CD4-positive, alpha-beta T cell treated with Interferon gamma for 1 hour (primary cell): Measurements from ENCODE around the gene KIF26B.

Source experiments
- DNase-seq: peaks from one replicate; pipeline ENCODE4 v3.0.0-alpha.2; 2020

The KIF26B gene

DNA sequence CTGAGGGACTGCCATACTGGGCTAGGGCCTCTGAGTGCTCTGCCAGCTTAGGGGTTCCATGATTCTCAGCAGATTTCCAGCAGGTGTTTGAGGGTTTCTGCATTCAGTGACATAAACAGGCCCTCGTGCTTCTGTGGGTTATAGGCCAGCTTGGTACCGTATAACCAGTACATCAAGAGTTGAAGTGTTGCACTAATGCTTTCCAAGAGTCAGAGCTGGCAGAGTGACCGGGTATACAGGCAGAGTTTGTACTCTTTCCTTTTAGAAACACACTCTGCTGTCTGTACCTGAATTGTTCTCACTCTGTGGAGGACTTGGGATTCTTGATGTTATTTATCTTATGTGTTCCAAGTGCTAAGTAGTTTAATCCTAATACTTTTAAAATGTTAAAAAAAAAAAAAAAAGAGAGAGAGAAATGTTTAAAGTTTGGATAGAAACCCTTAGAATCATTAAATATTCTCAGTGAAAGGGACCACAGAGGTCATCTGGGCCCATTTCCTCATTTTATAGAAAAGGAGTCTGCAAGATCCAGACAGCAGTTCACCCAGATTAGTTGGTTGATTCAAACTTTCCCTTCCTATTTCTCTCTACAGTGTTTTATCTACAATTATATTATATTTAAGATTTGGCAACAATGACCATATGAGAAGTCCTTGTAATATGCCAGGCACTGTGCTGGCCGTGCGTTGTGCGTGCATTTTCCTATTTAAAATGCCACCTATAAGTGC is 325.8 kb downstream of the KIF26B start:
- no peak for DNase-seq

DNA sequence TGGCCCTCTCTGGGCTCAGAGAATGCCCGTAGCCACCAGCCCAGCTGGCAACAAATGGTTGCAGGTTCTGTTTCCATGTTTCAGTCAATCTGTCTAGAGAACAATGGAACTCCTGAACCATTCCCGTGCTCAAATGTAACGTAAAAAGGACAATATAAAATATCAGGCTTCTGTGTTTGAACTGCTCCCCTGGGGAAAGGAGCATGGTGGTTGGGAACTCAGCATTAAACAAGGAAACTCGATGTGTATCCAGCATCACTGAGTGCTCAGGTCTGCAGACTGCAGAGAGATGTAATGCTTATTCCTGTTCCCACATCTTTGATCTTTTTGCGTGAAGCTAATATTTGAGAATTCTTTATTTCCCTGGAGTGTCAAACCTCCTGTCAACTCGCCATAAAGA is 326.5 kb downstream of the KIF26B start:
- DNase-seq: no peak

DNA sequence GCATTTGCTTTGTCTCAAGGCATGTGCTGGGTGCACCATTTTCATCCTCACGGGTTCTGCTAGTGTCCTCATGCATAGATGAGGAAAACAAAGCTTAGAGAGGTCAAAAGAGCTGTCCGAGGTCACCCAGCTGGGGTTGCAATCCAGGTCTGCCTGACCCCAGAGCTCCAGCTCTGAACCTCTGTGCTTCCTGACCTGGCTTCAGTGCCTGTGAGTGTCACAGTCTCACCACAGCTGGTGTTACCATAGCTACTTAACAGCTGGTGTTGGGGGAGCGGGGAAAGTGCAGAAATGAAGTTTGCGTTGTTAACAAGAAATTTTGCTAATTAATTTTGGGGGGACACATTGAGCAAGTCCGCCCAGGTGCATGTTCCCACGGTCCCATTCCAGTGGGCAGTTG is 328.5 kb downstream of the KIF26B start:
- DNase-seq: no peak

DNA sequence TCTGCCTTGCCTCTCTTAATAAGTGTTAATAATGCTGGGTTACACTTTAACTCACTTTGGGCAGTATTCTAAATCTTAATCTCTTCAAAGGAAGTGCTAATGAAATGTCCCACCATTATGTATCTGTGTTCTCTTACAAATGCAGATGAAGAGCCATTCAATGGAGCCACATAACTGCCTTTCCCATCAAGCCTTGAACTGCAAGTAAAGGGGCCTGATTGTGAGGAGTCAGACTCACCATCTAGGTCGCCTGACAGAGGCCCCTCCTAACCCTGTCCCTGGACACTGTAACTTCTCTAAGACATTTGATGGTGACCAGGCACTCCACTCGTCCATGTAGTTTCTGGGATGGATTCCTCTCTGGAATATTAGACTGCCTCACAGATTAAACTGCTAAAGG is 329.4 kb downstream of the KIF26B start:
- no peak for DNase-seq

DNA sequence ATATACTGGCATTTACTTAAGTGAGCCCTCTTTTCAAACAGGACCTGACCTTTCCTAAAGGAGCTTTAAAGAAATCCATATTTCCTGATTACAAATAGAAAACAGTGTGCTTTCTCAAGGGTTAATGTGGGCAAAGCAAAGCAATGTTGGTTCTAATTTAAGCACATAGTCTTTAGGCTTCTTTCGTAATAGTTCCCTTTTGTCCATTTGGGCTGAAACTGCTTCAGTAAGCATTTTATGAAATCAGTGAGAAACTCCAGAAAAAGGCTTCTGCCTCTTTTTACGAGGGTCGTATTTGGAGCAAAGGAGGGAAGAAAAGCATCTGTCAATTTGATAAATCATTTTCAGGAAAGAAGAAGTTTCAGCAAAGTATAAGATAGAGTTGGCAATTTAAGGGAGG is 331.2 kb downstream of the KIF26B start:
- no peak for DNase-seq

DNA sequence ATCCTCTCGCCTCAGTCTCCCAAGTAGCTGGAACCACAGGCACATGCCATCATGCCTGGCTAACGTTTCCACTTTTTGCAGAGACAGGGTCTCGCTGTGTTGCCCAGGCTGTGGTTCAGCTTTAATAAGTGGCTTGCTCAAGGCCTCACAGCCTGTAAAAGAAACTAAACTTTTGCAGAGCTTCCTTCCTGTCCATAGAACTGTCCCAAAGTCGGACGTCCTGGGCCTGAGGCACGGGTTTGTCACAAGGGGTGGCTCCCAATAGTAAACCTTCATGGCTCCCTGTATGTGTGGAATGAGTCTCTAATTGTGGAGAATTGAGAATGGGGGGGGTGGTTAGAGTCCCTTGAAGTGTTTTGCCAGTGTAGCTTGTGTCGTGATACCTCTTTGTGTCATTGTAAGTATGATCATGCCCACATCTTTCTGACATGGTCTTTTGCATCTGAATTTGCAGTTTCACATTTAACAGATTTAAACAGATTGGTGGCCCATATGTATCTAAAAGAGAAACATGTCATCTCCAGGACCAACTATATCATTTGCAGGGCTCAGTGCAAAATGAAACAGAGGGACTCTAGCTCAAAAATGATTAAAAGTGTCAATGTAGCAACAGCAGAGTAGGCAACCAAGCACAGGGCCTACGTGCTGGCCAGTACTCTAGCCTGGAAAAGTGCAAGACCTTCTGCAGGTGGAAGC is 332.1 kb downstream of the KIF26B start:
- no peak for DNase-seq

DNA sequence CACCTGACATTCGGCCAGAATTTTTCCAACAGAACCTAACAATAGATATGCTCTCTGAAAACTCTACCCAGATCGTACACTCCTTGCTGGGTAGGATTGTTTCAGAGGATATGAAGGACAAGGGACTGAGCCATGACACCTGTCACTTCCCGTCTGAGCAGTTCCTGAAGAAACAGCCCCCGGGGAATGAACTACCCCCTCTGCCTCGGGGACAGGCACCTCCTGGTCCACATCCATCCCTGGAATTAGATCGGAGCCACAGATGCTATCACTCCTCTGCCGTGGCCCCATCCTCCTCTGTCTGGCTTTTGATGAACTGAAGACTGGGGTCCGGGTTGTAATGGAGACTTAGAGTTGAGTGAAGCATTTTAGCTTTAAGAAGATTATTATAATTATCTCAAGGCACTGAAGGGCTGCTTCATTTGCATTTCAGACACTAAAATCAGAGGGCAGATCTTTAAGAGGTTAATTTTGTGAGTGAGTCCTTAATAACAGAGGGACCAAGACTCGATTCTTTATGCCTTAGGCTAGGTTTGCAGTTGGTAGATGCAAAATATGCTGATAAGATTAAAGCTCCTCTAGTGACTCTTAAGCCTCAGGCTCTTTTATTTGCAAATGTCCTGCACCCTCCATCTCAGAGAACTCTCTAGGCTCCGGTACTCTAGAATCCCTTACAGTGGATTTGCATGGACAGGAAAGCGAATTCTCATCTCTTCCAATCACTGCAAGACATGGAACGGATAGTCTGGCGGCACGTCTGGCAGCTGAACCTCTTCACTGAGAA is 333.8 kb downstream of the KIF26B start:
- no peak for DNase-seq

DNA sequence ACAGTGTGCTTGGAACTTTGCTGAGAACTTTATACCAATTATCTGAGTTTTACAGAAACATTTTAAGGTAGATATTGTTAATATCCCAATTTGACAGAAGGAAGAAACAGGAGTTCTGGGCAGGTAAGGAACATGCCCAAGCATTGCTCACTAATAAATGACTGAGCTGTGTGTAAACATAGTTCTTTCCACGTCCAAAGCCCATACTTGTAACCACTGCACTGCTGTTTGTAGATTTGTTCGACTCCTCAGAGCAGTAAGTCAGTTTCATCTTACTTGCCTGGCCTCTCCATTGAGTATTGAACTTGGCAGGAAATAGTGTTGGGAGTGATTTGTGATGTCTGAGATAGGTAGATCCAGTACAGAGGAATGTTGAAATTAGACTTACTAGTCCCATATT is 335.1 kb downstream of the KIF26B start:
- no peak for DNase-seq

DNA sequence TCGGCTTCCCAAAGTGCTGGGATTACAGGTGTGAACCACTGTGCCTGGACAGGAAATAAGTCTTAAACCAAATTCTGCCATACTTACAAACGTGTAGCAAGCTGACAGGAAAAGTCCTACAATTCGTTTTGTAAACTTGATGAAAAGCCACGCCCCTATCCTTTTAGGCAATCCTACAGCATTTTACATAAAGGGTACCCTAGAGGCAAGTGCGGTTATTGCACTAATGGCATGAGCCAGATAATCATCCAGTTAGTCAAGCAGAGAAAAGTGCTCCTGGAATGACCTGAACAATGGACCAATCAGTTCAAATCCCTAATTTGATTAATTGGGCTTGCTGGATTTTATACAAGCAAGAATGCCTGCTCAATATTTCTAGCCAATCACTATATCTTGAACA is 338.2 kb downstream of the KIF26B start:
- DNase-seq: no peak

DNA sequence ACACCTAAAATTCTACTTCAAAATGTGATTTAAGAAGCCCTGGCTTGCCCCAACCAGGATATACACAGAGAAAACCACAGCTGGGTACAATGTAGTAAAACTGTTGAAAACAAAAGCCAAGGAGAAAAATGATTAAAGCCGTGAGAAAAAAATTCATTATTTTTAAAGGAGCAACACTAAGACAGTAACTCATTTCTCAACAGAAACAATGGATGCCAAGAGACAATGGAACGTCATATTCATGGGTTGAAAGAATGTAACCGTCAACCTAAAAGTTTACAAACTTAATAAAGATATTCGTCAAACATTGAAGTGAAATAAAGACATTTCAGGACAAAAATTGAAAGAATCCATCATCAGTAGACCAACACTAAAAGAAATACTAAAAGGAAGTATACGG is 340.9 kb downstream of the KIF26B start:
- DNase-seq: no peak

DNA sequence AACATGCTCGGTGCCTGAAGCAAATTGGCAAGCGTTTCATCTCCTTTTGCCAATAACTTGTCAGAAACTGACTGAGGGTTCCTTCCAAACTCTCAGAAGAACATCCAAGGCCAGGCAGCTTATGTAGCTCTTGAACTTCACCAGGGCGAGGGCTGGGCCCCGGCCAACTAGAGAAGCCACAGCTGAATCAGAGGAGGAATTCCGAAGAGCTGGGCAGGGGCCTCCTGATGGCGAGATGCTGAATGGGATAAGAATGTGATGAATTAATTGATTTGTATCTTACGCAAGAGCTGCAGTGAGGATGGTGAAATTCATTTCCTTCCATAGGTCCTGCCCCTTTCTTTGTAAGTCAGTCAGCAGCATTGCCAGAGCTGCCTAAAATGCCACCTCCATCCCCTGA is 345.8 kb downstream of the KIF26B start:
- DNase-seq: no peak

DNA sequence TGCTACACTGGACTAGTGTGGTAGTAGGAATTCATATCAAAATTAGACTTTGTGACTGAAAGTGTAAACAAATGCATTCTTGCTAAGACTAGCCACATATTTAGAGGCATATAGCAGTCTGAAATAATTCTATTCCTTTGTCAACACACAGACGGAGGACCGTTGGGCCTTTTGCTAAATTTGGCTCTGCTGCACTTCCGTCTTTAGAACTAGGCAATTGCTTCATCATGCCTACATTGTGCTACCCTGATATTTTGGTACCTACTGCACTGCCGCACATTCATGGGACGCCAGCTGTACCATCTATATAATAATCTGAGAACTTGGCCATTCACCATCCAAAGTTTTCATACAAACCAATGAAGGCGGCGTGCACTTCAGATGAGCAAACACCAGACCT is 346.8 kb downstream of the KIF26B start:
- no peak for DNase-seq

DNA sequence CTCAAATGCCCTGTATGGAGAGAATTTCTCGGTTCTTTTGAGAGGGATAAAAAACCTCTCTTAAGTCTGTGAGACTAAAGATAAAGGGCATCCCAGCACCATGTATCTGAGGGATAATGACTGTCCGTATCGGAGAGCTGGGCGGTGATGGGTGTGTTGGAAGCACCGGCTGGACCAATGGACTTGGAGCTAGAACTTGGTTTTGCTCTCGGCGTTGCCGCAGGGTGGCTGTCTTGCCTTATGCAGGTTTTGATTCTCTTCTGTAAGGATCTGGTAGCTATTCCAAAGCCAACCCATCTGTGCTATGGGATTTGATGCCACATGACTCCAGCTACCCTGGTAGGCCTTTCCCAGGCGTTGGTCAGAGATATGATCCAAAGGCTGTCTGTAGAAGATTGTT is 348.8 kb downstream of the KIF26B start:
- no peak for DNase-seq

DNA sequence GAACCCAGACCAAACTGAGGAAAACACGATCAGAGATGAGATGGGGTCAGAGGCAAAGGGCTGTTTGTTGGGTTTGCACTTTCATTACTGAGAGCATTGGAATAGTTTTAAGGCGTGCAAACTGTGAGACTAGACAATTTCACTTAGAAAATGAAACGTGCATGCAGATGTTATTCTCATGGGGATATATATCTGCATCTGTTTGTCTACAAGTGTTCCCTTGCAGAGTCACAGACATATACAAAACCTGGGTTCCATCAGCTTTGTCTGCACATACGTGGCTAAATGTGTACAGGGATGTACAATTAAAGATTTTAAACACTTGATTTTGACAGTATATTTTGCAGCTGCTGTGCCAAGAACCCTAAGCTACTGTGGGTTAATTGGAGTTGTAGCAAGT is 355.4 kb downstream of the KIF26B start:
- no peak for DNase-seq

DNA sequence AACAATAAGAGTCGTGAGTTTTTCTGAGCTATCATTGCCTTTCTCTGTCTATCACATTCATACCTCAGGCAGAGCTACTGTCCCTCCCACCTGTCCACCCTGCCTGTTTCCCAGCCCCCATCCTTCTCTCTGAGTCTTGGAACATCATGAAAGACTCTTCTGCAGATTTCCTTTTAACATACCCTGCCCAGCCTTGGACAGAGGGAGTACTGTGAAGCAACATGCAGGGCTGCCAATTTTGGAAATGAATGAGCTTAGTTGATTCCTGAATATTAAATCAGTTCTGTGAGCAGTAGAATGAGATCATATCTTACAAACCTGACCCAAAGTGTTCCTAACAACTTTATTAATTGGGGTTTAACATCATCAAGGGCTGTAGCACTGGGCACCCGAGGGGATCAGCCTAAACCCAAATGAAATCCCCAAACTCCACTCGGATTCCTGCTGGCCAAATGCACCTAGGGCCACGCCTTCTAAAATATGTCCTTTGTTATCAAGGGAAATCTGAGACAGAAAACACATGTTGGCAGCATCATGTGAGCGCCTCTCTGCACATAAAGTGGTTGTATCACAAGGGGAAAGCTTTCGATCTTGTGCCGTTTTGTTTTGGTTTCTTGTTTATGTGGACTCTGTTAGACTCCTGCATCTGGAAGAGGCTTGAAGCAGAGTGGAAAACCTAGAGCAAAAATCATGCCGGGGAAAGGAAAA is 357.6 kb downstream of the KIF26B start:
- DNase-seq: no peak

DNA sequence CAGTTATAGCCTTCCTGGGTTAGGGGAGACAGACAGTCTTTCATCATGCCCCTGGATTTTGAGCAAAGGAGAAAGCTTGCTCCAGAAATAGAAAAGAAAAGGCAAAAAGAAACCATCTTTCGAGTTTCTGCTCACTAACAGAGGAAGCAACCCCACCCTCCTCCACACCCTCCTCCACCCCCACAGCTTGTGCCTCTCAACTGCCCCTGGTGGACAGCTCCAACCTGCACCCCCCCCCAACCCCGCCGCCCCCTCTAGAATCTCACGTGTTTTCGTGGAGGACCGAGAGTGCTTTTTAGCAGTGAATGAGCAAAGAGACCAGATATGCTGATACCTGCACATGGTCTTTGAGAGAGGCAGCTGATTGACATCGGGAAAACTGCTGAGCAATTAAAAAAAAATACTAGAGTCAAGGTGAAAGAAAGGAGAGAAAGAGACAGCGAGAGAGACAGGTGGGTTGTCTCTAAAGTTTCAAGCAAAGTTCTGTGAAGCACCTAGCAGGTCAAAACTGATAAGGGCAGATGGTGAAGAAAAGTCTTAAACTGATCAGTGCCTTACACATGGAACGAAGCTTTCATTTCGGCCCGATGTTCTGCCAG is 358.3 kb downstream of the KIF26B start:
- no peak for DNase-seq

DNA sequence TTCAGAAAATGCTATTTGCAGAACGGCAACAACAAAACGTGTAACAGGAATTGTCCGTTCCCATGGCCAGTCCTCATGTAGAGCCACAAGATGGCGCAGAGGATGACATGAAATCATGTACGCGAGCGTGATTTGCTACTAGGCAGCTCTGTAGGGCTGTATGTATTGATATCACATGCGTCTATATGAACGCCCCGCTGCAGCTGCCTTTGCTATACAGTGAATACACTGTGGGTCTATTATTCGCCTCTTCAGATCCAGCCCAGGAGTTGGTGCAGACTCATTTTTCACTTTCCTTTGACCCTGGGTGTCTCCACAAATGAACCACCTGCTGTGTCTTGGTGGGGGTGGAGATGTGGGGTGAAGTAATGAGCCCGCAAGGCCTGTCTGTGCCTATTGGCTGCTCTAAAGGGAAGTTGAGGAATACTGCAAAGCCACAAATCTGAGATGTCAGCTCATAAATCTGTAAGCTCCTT is 361.5 kb downstream of the KIF26B start:
- DNase-seq: no peak

DNA sequence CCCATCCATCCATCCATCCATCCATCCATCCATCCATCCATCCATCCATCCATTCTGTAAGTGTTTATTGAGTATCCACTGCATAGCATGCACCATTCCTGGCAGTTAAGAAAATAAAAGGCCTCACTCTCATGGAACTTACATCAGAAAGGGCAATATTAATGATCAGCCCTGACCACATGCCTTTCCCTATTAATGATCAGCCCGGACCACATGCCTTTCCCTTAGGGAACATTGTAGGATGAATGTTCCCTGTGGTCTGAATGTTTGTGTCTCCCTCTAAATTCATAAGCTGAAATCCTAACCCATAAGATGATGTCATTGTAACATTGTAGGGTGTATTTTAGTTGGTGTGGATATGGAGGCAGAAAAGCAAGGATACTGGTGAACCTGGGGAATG is 365.8 kb downstream of the KIF26B start:
- DNase-seq: no peak

DNA sequence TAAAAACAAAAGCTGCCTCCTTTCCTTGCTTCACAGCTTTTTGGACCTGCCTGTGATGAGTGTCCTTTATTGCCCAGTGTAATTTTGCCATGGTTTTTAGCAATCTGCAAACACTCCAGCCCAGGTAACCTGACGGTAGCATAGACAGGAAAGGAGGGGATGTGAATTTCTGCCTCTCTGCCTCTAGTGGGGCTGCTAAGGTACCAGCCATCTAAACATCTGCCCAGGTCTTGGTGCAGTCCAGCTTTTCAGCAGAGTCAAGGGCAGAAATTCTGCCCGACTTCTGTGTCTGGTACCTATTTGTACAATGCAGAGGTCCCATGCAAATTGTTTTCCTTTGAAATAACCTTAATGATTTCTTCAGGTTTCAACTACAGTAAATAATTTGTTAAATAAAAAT is 371.4 kb downstream of the KIF26B start:
- DNase-seq: no peak

DNA sequence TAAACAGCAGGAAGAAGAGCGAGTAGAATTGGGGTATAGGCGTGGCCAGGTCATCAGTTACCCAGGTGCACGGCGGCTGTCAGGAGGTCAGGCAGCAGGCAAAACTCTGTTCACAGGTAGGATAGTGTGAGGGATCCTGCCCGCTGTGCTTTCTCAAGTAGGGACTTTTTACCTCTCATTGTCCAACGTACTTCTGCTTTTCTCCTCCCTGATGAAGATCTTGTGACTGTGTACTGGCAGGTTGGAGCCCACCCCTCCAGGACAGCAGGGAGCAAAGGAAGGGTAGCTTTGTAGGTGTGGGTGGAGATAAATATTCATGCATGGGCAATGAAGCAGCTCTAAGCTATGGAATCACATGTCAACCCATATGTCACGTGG is 373.5 kb downstream of the KIF26B start:
- DNase-seq: no peak

DNA sequence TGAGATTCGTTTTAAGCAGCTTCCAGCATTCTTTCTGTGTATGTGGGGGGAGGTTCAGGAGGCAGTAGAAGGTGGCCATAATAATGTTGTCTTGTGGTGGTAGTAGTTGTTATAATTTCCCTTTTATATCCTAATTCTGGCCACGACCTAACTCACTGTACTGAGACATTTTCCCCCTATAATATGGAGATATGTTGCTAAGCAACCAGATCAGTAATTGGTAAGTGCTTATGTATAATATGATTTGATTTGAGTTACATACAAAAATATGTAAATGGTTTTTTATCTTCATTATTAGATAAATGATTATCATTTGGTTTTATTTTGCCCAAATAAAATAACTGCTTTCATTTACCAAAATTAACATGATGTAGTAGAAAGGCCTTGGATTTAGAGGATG is 376.2 kb downstream of the KIF26B start:
- DNase-seq: no peak

DNA sequence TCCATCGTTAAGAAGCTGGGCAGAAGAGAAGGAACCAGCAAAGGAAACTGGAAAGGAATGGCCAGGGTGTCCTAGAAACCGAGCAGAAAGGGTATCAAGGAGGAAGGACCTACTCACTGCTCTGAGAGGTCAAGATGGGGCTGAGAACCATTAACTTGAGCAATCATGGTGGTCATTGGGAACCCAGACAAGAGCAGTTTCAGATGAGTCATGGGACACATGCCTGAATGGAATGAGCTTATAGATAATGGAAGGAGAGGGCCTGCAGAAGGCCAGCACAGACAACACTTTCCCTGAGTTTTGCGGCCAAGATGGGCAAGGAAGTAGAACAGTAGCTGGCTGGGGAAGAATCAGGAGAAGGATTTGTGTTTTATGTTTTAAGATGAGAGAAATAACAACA is 383.2 kb downstream of the KIF26B start:
- no peak for DNase-seq

DNA sequence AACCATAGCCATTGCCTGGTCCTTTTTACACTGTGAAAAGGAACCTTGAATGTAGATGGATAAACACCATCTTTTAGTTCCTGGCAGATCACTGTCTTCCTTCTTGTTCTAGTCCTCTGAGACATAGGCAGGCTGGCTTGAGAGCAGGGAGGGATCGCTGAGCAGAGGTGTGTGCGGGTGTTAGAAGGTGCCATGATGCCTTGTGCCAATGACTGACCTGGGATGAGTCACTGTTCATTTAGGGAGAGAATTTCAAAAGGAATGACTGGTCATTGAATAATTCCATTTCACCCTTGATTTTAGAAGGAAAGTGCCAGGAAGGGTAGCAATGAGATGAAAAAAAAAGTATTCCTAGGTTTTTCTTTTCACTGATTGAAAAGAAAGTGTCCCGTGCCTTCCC is 383.9 kb downstream of the KIF26B start:
- DNase-seq: no peak
